GM18951 (cell line): ENCODE measurements around the gene BLOC1S1.

Source experiments
- POLR2A ChIP-seq: IDR thresholded peaks from 4 replicates; pipeline ENCODE4 v1.6.1; 2011; ENCODE audit warnings: mild to moderate bottlenecking; ENCODE audit not compliant: insufficient read length, insufficient read depth; ENCODE audit errors: extremely low read depth
- in situ Hi-C: fragments of 300-500 bp; cut with MboI; formaldehyde crosslinking; loops from one replicate; pipeline ENCODE4 v1.12.0; 2022; ENCODE audit warnings: low sequenced_read_pairs, mixed read lengths, inconsistent platforms; ENCODE audit not compliant: unreplicated experiment

BLOC1S1 gene

DNA sequence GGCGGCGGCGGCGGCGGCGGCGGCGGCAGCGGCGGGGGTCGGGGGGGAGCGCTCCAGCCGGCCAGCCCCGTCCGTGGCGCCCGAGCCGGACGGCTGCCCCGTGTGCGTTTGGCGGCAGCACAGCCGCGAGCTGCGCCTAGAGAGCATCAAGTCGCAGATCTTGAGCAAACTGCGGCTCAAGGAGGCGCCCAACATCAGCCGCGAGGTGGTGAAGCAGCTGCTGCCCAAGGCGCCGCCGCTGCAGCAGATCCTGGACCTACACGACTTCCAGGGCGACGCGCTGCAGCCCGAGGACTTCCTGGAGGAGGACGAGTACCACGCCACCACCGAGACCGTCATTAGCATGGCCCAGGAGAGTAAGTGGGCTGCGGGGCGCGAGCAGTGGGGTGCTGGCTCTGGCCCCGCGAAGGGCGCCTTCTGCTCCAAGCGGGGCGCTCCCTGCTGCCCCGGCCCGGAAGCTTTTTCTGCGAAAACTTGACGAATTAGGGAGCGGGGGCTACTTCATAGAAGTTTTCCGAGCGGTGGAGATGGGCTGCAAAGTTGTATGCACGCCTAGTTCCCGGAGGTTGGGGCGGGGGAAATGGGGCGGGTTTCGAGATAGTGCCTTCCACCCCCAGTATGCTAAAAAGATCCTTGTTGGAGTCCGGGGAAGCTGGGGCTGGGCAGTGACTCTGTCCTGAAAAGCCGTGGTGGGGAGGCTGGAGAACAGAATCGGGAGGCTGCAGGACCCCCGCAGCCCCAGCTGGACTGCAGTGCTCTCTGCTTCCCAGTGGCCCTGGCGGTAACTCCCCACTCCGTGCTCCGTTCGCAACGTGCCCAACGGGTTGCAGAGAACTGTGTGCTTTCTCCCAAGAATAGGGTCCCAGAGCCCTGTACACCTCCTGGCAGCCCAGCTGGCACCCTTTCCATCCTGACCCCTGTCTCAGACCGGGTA is 27.8 kb downstream of the BLOC1S1 start:
- TF ChIP-seq POLR2A = peak; percentile 40
- in situ Hi-C loops = loop anchor here (10.0 kb wide), 1 partner anchor 201 kb away; no protein-coding TSS in a partner anchor

DNA sequence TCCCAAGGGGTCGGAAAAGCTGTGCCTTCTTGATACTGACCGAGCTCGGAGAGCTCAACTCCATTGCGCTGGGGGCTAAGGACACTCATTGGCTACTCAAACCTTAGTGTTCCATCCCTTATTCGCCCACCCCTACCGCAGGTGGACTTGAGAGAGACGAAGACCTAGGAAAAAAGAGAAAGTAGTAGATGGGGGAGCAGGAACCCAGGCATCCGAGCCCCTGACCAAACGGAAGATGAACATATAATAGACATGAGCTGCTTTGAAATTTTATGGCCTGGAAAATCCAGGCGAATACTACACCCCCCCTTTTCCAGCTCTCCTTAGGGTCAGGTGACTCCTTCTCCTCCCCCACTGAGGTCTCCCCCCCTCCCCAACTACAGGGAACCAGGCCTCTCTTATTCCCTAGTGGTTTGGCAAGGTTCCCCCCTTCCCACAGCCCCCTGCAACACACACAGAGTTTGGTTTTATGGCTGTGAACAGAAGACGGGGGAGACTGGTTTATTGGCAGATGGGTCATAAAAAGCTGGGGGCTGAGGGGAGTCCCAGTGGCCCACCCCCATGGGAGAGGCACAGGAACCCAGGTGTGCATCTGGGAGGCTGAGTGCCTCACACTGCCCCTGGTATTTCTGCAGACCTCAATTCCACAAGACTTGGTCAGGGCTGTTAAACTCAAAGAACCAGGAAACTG is 28.6 kb downstream of the BLOC1S1 start:
- in situ Hi-C loops = loop anchor here (10.0 kb wide), 1 partner anchor 200 kb away; no protein-coding TSS in a partner anchor
- TF ChIP-seq POLR2A = no peak

DNA sequence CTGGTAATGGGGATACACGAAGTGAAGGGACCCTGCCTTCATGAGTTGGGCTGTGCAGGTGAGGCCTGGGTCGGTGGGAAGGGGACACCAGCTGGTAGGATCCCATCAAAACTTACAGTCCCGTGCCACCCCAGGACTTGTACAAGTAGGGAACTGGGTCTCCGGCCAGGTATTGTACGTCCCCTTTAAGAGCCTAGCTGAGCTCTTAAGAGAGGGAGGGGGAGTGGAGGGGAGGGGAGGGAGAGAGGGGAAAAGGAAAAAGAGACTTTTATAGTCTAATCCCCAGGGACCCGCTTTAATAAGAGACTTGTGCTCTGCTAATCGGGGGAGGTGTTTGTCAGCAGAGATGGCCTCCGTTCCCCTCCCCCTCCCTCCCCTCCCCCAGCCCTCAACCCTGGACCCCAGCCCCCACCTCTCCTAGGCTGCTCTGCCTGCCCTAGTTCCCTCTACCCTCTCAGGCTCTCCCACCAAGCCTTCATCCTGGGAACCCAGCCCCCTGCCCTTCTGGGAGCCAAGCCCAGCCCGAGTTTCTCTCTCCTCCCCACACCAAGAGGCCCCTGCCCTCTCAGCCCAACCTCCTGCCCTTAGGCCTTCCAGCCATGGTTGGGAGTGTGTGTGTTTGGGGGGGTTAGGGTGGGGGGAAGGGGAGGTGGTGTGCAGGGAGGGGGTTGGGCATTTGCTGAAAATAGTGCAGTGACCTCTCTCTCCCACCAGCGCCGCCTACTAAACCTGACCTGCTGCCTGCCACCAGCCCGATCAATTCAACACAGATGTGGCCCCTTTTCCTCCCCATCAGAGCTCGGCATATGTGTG is 29.7 kb downstream of the BLOC1S1 start:
- in situ Hi-C loops = loop anchor here (10.0 kb wide), 1 partner anchor 199 kb away; no protein-coding TSS in a partner anchor

DNA sequence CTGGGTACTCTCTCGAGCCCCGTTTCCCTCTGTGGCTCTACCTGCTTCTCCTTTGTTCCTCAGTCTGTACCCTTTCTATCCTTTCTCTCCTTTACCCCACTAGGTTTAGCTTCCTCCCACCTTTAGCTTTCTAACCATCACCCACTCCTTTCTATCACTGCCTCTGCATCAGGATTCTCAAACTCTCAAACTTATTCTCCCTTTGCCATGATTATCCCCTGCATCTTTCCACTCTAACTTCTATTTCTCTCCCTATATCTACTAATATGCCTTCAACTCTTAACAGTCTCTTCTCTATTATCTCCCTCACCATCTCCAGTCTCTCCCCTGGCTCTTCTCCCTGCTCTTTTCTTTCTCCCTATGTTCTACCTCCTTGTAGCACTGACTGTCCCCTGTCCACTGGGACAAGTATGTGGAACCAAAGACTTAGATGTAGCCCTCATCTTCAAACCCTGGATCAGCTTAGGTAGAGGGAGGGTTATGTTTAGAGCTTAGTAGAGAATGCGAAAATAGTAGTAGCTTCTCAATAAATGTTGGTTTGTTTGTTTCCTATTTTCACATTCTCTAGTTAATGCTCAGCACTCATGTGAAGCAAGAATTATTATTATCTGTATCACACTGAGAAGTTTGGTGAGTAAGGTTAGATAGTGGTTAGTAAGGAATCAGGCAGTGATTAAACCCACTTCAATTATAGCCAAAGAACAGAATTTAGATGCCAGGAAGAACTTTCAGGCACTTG is 30.5 kb downstream of the BLOC1S1 start:
- in situ Hi-C loops = loop anchor here (10.0 kb wide), 1 partner anchor 198 kb away; no protein-coding TSS in a partner anchor
- no peak for TF ChIP-seq POLR2A

More for the DNA sequence above, 29.7 kb downstream of the BLOC1S1 start:
- TF ChIP-seq POLR2A = no peak

DNA sequence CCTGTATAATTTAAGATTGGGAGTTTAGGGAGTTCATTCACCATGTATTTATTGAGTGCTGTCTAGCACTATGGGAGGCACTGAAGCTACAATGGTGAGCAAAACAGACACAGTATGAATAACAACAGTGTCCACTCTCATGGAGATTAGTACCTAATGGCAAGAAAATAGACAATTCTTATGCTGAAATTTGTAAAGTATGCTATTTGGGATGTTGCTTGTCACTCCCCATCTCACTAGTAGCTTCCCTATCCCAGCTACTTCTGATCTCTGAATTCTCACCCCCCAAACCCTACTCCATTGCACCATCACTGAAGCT is 31.0 kb downstream of the BLOC1S1 start:
- TF ChIP-seq POLR2A = no peak
- in situ Hi-C loops = loop anchor here (10.0 kb wide), 1 partner anchor 198 kb away; no protein-coding TSS in a partner anchor

DNA sequence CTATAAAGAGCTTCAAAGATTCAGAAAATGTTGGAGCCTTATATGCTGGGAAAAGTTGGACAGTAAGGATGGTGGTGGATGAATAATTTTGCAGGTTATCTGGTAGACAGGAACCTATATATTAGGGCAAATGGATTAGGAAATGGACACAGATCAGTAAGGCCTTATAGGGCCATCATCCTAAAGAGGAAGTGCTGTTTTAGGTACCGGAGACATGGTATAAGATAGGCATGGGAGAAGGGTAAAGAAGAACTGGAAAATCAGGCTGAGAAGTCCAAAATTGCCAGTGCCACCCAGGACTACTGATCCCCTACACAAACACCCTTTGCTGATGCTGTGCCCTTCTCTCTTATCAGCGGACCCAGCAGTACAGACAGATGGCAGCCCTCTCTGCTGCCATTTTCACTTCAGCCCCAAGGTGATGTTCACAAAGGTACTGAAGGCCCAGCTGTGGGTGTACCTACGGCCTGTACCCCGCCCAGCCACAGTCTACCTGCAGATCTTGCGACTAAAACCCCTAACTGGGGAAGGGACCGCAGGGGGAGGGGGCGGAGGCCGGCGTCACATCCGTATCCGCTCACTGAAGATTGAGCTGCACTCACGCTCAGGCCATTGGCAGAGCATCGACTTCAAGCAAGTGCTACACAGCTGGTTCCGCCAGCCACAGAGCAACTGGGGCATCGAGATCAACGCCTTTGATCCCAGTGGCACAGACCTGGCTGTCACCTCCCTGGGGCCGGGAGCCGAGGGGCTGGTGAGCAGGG is 32.6 kb downstream of the BLOC1S1 start:
- TF ChIP-seq POLR2A = no peak
- in situ Hi-C loops = loop anchor here (10.0 kb wide), 1 partner anchor 196 kb away; no protein-coding TSS in a partner anchor

DNA sequence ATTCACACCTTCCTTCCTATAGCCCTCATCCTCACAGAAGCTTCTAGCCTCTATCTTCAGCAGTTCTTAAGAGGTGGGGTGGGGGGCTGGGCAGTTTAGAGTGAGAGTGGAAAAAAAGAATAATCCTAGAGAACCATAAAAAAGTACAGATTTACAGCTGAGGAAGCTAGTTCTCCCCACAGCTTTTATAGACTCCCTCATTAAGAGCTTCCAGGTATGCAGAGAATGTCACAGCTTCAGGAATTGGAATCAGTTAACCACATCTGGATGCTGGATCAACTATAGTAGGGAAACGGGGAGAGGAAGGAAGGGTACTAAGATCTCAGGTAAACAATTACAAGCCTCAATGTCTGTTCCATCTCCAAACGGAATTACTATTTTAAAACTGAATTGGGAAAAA is 39.4 kb downstream of the BLOC1S1 start:
- no peak for TF ChIP-seq POLR2A
- in situ Hi-C loops = loop anchor here (10.0 kb wide), 1 partner anchor 280 kb away; no protein-coding TSS in a partner anchor

DNA sequence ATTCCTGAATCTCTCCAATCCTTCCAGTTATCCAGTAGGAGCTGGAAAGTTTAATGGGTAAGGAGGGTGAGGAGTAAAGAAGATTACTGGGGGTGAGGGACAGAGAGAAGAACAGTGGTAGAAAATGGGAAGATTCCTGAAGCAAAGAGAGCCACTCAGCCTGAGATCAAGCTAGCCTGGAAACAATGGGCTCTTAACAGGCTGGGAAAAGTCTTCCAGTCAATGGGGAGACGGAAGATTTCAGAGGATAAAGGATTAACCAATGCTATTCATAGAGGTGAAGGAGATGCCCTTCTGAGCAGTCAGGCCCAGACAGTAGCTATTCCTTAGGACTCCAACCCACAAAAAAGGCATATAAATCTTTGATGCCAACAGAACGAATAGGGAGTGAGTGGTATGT is 41.9 kb downstream of the BLOC1S1 start:
- no peak for TF ChIP-seq POLR2A
- in situ Hi-C loops = loop anchor here (10.0 kb wide), 1 partner anchor 277 kb away; no protein-coding TSS in a partner anchor

DNA sequence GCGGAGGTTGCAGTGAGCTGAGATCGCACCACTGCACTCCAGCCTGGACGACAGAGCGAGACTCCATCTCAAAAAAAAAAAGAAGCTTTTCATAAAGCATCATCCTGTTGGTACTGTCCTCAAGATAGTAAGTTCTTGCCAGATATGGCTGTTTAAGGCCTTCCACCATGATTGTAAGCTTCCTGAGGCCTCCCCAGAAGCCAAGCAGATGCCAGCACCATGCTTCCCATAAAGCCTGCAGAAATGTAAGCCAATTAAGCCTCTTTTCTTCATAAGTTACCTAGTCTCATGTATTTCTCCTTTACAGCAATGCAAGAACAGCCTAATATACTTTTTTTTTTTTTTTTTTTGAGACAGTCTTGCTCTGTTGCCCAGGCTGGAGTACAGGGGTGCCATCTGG is 42.7 kb downstream of the BLOC1S1 start:
- in situ Hi-C loops = loop anchor here (10.0 kb wide), 1 partner anchor 276 kb away; no protein-coding TSS in a partner anchor

DNA sequence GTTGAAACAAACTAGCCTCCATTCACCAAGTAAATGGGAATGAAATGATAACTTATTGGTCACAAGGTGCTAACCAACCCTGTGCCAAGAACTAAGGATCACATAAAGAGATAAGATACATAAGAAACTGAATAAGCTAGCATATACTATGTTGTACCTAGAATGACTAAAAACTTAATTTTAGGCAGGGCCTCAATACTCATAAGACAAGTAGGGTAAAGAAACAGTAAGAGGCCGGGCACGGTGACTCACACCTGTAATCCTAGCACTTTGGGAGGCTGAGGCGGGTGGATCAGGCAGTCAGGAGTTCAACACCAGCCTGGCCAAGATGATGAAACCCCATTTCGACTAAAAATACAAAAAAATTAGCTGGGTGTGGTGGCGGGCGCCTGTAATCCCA is 44.8 kb downstream of the BLOC1S1 start:
- no peak for TF ChIP-seq POLR2A
- in situ Hi-C loops = no loop called here

DNA sequence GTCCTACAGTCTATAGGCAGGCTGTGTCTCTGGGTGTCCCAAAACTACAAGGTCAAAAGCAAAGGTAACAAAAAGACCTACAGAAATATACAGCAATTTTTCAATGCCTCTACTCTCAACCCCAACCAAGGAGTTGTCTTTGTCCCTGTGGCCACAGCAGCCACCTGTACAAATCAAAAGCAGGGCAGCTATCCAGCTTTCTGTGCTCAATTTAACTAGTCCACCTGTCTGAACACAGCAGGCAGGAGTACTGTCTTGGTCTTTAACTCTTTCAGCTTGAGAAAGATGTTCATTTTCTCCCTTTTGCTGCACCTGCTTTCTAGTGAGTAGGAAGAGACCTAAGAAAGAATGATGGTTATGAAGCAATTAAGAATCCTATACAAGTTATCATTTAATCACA is 46.8 kb downstream of the BLOC1S1 start:
- in situ Hi-C loops = no loop called here
- no peak for TF ChIP-seq POLR2A
